ENCODE results near the gene ZNF785.
A peak's percentile ranks its signal among the peaks of the same experiment; 100 is the strongest.
"Not testable (repeated sequence)": the region's sequence is repeated elsewhere in the genome, so short reads cannot be mapped to it uniquely, and the experiment has no call there.

The ZNF785 gene

DNA sequence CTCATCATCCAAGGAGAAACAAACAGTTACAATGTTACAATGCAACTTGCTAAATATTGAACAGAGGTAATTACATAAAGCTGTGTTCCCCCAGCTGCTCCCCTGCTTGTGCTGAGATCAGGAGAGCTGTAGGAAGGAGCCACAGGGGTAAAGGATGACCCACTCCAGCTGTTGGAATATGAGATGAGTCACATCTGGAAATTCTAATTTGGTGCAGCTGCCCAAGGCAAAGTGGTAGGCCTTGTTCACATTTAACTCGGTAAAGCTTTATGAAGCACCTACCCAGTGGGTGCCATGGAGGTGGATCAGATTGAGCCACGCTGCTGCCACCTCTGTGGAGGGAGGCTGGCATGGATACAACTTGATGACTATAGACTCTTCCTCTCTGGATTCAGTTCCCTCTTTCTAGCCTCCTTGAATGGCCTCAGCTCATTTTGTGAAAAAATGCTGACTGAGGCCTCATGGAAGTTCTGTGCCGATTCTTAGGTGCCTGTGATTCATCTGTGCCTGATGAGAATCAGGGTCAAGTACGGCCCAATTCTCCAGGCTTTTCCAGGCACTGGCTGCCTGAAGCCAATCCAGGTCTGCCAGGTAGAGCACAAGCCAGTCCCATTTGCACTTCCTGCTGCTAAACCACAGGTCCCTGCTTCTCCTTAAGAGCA lies 17.2 kb upstream of the ZNF785 start:
- no peak for DNase-seq

DNA sequence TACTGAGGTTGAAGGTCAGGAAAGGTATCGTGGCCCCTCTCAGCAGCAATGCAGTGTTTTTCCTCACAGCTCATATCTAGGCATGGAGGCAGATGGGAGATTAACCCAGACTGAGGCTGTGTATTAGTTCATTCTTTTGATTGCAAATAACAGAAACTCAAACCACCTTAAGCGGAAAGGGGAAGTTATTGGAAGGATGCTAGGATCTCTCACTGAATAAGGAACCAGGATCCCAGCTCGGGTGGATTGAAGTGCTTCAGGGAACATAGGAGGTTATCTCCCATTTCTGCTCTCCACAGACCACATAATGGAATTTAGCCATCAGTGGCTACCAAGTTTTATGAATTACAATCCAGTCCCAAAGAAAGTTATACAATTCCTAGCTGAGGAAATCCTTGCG lies 16.5 kb upstream of the ZNF785 start:
- no peak for DNase-seq

GRCh38 chr16:30600929-30601328 lies 15.4 kb upstream of the ZNF785 start:
- no peak for DNase-seq

GRCh38 chr16:30600215-30600614 lies 14.7 kb upstream of the ZNF785 start:
- DNase-seq = no peak

GRCh38 chr16:30592871-30593270 lies 7.4 kb upstream of the ZNF785 start:
- no peak for DNase-seq

GRCh38 chr16:30590869-30591268 lies 5.4 kb upstream of the ZNF785 start:
- DNase-seq = not testable (repeated sequence)

DNA sequence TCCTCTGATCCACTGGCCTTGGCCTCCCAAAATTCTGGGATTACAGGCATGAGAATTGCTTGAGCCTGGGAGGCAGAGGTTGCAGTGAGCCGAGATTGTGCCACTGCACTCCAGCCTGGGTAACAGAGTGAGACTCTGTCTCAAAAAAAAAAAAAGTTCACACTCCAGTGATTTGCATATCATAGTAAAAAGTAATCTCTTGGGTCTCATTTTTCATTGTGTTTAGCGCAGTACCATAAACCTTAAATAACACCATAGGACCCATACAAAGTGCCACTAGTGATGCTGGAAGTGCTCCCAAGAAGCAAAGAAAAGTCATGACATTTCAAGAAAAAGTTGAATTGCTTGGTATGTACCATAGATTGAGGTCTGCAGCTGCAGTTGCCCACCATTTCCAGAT lies 4.1 kb upstream of the ZNF785 start:
- not testable (repeated sequence) for DNase-seq

GRCh38 chr16:30588651-30589050 lies 3.2 kb upstream of the ZNF785 start:
- DNase-seq = no peak

DNA sequence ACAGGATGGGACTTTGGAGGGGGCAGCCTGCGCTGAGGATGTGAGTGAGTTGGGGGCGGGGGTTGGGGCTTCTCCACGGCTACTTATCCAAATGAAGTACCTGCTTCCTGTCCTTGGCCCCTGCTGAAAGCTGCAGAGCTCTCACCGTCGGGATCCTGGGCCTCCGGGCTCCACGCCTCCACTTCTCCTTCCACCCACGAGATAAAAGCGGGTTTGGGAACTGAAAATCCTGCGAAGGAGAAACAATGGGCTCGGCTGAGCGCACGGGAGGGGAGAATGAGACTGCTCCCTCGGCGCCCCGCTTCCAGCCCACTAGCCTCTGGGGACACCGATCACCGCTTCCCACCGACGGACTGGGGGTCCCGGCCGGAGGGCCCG lies 486 bp downstream of the ZNF785 start:
- no peak for DNase-seq

GRCh38 chr16:30582611-30583340 lies 2.7 kb downstream of the ZNF785 start:
- no peak for DNase-seq

GRCh38 chr16:30581457-30581856 lies 4.0 kb downstream of the ZNF785 start:
- DNase-seq = no peak

GRCh38 chr16:30574678-30575077 lies 10.8 kb downstream of the ZNF785 start:
- DNase-seq = no peak

GRCh38 chr16:30571445-30572322 lies 13.8 kb downstream of the ZNF785 start, which contains the start of gene ZNF688:
Gene ZNF688 (minus strand): TSS chr16:30571714. CDS start chr16:30571629, 85 bp downstream.
- peak; percentile 99 for DNase-seq

GRCh38 chr16:30570636-30571444 lies 14.7 kb downstream of the ZNF785 start:
- no peak for DNase-seq

DNA sequence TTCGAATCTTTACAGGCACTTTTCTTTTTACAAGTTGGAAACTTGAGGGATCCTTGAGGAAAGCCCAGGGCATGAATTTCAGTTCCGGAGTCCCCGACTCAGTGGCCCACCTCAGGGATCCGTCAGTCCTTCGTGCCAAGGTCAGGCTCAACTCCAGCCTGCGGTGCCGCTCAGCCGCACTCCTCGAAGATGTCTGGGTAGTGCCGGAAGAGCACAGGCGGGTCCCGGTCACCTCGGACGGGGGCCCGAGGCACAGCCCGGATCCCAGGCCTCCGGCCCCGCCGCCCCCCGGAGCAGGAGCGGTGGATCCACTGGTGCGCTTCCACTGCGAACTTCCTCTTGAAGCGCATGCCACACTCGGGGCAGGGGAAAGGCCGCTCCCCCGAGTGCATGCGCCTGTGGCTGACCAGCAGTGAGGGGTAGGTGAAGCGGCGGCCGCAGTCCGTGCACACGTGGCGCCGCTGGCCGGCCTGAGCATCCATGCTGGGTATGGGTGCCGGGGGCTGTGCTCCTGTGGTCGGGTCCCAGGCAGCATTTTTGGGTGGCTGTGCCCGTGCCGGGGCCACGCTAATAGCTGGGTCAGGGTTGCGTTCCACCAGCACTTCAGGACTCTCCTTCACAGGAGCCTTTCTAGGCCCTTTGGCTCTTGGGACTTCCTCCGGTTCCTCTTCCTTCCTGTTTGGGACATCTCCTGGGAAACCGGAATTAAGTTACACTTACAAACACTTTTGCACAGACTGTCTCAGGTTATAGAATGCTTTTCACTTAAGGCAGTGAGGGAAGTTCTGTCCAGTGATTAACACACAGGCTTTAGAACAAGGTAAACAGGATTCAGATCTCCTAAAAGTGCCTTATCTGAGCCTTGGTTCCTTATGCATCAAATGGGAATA lies 15.5 kb downstream of the ZNF785 start:
- no peak for DNase-seq

DNA sequence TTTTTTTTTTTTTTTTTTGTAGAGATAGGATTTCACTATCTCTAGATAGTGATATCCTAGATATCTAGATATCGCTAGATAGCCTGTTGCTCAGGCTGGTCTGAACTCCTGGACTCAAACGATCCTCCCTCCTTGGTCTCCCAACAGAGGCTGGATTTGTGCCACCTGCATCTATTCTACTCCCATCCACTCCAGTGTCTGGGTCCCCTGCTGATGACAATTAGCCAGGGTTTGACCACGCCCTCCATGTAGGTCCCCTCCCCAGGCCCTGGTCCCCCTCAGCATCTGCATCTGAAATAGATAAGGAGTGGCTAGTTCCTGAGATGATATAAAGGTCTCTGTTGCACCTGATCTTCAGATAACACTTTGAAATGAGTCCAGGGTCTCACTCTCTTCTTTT lies 16.2 kb downstream of the ZNF785 start:
- no peak for DNase-seq

DNA sequence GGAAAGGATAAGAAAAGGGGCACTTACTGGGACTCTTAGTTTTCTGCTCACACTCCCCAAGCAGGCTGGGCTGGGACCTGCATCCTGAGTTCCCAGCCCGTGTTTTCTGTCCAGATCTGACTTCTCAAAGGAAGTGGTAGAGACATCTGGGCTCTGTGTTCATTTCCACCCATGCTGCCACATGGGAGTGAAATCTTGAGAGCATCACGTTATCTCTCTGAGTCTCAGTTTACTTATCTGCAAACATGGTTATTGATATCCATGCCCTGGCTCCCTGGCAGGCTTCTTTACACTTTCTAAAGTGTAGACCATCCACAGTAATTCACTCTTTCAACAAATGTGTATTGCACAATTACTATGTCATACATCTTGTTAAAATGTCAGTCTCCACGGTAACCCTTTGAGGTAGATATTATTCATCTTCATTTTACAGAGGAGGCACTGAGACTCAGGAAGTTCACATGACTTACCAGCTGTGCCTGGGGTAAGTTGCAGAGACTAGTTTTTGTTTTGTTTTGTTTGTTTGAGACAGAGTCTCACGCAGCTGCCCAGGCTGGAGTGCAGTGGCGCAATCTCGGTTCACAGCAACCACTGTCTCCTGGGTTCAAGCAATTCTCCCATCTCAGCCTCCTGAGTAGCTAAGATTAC lies 17.4 kb downstream of the ZNF785 start:
- peak; percentile 70 to 78 for DNase-seq

GRCh38 chr16:30567160-30567990 lies 18.1 kb downstream of the ZNF785 start:
- peak; percentile 64 to 66 for DNase-seq

GRCh38 chr16:30566531-30566930 lies 19.0 kb downstream of the ZNF785 start:
- DNase-seq = no peak

DNA sequence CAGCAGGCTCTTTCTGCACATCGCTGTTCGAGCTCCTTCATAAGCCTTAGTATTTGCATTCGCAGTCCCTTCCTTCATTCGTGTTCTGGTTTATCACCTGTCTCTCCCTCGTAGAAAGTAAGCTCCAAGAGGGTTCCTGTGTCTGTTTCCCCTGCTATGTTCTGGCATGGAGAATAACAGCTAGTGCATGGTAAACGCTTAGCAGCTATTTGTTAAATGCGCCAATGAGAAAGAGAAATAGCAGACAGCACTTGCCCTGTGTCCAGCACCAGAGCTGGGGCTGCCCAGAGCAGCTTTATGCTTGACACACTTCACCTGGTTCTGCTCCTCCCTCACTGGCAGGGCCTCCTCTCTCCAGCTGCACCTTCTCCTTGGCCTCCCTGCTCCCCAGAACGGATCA lies 19.5 kb downstream of the ZNF785 start:
- no peak for DNase-seq

All from CD4-positive, alpha-beta T cell treated with Interleukin-4 for 1 hour (primary cell).